ENCODE measurements around the gene RPE.

GRCh38 chr2:209976698-209977385, 25.6 kb upstream of the RPE start:
- TF ChIP-seq SUZ12 (IDR thresholded peaks at IDR 0.05) (no peak), ELF4 (IDR thresholded peaks at IDR 0.05) (no peak), ZNF384 (IDR thresholded peaks at IDR 0.05) (no peak), FOXM1 (IDR thresholded peaks at IDR 0.05; ENCODE audit: borderline replicate concordance) (no peak), NFRKB (IDR thresholded peaks at IDR 0.05) (no peak), TARDBP (IDR thresholded peaks at IDR 0.05) (no peak), PKNOX1 (IDR thresholded peaks at IDR 0.05) (no peak)
